CD4-positive, alpha-beta T cell treated with Interleukin-12 subunit alpha and Interleukin-12 subunit beta, for 1 hour (primary cell): ENCODE results near the gene RAPGEF6.
"Not testable (repeated sequence)": the region's sequence is repeated elsewhere in the genome, so short reads cannot be mapped to it uniquely, and the experiment has no call there.

Experiments
- DNase-seq: peaks from one replicate; pipeline ENCODE4 v3.0.0-alpha.2; 2020

RAPGEF6 gene

DNA sequence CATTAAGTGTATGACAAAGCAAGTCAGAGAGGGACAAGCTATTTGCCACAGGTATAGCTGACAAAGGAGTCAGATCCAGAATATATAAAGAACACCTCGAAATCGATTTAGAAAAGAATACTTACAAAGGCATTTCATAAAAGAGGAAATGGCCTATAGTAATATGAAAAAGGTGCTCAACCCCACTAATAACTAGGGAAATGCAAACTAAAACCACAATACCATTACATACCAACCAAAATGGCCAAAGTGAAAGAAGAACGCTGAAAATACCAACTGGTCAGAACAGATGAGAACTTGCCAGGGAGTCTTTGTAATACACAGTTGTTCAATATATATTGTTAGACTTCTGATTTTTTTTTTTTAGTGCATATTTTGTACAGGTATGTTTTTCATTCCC lies 218.3 kb downstream of the RAPGEF6 start:
- DNase-seq = no peak

DNA sequence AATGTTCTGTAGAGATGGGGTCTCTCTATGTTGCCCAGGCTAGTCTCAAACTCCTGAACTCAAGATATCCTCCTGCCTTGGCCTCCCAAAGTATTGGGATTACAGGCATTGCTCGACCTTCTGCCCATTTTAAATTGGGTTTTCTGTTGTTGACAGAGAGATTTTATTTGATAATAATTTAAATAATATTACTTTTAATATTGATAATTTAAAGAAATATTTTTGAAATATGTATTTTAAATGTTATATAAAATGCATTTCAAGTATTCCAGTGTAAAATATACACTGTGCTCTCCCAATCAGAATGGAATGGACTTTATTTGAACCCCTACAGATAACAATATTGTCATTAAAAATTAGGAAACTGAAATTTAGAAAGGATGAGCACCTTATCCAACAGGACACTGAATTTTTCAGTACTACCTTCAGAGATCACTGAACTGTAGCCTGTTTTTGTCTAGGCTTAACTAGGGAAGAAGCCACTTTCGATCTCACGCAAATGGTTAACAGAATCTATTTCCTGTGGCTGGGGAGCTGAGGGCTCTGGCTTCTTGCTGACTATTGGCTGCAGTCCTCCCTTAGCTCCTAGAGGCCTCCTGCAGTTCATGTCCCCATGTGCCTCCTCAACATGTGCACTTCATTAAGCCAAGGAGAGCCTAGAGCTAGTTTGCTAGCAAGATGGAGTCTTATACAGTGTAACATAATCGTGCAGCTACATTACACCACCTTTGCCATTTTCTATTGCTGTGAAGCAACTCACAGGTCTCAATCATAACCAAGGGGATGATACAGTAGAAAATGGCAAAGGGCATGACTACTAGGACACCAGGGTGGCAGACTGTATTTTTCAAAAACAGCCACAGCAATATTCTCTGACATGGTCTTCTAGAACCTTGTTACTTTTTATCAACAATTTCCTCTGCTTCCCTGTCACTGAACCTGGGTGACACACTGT lies 221.1 kb downstream of the RAPGEF6 start:
- DNase-seq = peak; percentile 49

DNA sequence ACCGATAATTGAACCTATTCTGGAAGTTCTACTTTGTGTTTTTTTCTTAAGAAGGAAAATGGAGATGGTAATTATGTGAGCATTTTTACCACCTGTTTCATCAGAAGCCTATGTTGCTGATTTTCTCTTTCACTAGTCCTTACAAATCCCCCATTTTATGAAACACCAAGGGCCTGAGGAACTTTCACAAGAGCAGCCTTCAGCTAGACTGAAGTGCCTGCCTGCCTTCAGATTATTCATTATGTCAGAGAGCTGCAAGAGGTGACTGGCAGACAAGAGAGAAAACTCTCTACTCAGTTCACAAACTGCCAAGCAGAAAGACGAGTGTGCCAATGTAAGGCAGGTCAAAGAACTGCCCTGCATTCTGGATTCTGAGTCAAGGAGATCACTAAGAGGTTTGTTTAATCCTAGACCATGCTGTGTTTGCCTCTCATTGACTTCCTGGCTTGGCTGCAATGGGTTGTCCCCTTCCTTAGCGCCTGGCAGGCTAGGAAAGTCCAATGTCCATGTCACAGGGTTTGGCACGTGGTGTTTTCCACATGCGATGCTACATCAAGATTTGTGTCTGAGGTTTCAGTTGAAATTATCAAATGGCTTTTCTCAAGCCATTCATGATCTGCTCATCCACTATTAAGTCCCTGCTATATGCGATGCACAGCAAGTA lies 227.9 kb downstream of the RAPGEF6 start:
- DNase-seq = no peak

DNA sequence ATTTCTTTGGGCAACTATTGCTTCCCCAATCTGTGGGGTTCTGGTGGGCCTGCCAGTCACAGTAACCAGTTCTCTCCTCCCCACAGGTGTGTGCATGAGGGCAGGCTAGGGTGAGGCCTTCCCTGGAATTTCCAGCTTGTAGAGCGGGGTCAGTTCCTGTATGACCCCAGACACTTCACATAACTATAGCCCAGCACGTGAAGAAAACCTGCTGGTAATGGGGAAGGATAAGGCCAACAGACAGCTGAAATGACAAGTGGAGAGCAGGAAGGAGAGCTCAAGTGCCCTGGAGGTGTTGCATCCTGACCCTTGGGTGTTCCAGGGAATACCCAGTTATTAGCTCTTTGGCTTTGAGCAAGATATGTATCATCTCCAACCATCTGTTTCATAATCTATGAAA lies 229.0 kb downstream of the RAPGEF6 start:
- DNase-seq = no peak

DNA sequence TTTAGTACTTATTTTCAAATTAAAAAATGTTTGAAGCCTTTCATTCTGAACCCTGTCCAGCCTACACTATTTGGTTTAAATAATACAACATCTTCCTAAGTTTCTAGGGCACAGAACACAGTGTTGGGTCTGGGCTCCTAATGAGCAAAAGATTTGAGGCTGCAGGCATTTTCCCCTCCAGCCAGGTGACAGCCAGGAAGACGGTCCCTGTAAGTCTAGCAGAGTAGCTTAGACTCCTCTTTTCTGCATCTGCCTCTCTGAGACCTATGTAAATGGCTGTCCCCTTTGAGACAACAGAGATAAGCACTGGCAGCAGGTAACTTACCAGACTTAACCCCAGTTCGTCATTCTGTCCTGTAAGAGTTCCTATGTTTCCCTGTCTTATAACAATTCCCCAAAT lies 229.4 kb downstream of the RAPGEF6 start:
- no peak for DNase-seq

DNA sequence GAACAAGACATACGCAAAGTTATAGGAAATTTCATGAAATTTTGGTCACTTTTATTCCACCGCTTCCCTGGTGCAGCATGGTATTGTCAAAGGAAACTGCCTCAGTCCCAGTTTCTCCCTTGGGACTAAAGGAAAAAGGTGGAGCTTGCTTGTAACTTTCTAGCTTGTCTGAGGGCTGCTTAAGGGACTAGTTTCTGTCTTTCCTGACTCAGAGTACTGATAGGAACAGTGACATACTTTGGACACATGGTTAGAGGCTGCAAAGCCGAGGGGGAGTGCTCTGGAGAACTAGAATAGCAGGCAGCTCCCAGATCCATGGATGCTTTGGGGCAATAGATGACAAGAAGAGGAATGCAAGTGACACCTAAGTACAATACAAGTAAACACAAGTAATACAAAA lies 234.4 kb downstream of the RAPGEF6 start:
- DNase-seq = no peak

DNA sequence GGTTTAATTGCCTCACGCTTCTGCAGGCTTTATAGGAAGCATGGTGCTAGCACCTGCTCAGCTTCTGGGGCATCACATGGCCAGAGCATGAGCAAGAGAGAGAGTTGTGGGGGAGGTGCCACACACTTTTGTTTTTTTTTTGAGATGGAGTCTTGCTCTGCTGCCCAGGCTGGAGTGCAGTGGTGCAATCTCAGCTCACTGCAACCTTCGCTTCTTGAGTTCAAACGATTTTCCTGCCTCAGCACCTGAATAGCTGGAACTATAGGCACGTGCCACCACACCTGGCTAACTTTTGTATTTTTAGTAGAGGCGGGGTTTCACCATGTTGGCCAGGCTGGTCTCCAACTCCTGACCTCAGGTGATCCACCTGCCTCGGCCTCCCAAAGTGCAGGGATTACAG lies 236.0 kb downstream of the RAPGEF6 start:
- not testable (repeated sequence) for DNase-seq

DNA sequence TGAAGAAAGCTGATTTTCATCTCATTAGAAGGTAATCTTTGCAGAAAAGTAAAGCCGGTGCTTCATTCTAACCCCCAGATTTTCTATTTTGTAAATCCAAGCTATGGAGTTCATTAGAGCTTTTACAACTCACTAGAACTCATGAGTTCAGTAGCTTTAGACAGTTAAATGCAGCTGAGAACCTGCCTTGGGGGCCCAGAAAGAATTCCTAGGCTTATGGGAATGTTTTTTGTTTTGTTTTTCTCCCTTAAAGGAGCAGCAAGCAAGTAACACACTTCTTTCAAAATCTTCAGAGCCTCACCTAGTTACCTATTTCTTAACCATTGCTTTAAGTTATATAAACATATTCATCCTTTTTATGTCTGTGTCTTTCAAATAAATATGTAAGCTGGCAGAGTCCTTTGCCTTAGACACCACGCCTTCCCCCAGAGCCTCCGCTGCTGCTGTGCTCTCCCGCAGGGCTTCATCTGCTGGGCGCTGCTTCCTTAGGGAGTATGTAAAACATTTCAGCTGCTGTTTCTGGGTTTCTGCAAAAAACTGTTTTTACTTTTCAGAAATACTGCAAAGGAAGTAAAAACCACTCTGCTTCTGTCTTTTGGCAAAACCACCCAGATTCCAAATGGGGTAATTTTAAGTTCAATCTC lies 238.3 kb downstream of the RAPGEF6 start:
- DNase-seq = no peak

DNA sequence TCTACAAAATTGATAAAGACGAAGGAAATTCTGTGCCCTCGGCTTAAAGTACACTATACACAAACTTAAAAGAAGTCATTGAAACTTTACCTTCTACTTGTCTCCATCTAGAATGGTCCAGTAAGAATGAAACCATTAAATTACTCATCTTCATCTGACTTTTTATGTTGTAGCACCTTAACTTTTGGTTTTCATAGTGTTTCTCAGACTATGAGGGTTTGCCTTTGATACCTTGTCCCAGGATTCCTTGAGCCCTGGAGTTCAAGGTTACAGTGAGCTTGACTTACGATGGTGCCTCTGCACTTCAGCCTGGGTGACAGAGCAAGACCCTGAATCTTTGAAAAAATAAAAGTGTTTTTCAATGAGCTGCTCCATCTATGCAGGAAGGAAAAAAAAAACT lies 239.0 kb downstream of the RAPGEF6 start:
- DNase-seq = no peak

DNA sequence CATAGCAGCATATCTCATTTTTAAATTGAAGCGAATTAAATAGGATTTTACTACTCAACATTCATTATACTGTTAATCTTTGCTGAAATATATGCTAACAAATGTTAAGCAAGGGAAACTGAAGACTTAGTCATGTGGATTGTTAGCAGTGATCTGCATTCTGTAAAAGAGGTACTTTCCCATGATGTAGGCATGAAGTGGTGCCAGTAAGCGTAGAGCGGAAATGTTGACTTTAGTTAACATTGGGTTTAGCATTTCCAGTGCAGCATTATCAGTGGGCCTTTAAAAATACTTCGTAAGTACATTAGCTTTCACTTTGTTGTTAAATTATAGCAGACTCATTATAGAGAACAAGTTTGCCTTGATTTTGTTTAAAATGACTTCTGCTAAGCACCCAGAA lies 240.9 kb downstream of the RAPGEF6 start:
- peak; percentile 86 for DNase-seq

DNA sequence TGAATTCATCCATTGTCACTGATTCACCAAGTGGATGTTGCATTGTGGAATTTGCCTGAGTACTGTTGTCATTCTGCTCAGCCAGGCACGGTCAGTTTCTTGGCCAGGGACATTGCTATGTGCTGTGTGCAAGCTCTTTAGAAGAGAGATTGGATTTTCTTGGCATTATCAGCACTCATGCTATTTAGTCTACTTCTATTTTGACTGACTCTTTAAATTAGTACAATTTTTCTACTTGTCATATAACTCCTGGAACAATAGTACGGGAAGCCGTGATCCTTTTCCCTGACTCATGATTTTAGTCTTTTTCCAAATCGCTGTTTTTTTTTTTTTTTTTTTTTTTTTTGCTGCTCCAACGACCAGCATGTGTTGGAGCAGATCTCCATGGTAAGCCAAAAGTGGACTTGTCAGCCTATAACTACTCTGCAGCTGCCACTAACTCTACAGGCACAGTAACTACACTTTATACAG lies 241.5 kb downstream of the RAPGEF6 start:
- no peak for DNase-seq

DNA sequence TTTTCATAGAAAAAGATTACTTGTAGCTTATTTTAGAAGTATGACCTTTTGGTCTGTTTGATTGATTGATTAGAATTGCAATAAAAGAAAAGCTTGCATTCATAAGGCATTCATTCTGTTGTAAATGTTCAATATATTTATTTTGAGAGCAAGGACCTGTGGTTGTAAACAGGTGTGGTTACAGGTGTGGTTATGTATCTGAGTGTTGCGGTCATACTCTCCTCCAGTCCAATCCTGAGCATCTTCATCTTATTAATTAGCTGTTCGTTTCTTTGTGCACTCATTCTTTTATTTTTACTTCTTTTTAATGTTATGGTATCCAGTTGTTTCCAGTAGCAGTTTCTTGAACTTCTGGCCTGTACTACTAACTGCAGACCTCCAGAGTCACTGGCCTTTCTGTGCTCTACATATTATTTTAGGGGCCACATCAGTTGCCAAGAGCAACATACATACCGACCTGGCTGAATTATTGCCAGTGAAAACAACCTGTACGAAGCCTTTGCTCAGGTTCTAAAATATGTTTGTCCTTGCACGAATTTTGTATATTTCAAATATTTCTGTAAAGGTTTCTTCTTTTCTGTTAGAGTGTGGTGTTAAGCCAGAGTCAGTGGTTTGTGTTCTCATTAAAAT lies 242.4 kb downstream of the RAPGEF6 start:
- peak; percentile 54 for DNase-seq

DNA sequence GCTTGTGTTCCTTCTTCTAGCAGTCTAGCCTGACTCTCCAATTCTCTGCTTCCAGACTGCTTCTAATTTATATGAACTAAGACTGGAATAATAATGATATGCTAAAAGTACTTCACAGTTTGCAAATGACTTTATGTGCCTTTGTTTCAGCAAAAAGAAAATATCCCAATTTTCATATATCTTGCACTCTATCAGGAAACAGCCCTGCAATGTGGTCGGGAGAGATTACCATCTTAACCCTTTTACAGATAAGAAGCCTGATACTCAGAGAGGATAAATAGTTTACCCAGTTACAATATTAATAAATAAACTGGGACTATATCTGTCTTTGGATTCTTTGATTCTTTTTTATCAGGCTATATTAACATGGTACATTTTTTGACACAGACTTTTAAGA lies 245.2 kb downstream of the RAPGEF6 start:
- no peak for DNase-seq

DNA sequence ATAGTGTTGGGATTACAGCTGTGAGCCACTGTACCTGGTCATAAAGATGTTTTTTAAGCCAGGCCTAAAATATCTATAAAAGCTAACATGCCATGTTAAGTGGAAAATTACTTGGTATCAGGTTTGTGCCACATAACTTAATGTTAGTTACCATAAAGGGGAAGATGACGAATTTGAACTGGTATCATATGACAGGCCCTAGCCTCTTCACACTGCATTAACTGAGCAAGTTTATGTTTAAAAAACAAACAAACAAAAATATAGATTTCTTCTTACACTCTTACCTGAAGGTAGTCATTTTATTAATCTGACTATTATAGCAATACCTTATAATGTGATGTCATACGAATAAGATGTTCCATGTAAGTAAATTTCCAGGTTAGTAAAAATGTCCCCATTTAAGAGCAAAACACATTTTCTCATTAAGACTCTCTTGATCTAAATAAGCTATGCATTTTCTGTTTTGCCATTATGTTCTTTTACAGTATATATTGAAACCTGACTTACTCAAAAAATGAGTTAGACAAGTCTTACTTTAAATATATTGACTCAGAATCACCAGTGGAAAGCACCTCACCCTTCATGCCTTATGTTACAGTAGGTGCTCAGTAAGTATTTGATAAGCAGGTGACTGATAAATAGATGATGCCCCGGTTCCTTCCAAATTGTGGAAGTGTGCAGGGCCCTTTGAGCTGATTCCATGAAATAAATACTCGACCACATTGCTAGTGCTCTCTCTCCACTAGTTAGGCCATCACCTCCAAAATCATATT lies 245.7 kb downstream of the RAPGEF6 start:
- DNase-seq = no peak

DNA sequence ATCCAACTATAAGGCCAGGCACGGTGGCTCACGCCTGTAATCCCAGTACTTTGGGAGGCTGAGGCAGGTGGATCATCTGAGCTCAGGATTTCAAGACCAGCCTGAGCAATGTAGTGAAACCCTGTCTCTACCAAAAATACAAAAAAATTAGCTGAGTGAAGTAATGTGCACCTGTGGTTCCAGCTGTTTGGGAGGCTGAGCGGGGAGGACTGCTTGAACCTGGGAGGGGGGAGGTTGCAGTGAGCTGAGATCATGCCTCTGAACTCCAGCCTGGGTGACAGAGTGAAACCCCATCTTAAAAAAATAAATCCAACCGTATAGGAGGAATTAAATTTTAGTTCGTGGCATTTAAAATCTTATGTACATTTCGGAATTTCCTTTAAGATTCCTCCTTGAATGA lies 247.8 kb downstream of the RAPGEF6 start:
- no peak for DNase-seq

DNA sequence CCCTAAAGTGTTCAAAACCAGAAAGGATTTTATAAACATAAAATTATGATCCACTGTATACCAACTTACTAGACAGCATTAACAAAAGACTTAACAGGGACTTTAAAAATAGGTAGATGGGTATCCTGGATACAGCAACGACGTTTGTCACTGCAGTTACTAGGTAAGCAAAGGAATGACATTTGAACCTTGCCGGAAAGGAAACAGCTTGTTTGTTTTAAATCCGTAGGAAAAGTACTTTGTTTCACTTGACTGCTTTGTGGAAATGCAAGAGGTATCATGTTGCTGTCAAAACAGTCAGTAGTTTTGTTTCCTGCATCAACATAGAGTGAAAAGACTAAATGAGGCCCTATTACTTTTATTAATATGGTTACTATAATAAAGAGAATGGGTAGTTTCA lies 248.2 kb downstream of the RAPGEF6 start:
- no peak for DNase-seq

DNA sequence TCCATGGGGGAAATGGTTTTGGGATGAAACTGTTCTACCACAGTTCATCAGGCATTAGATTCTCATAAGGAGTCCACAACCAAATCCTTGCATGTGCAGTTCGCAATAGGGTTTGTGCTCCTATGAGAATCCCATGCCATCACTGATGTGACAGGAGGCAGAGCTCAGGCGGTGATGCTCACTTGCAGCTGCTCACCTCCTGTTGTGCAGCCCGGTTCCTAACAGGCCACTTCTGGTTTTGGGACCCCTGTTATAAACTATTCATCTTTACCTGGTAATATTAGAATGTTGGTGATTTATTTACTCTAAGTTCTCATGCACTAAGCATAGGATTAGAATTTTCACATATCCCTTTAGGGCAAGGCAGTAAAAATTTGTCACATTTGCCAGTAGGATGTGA lies 248.9 kb downstream of the RAPGEF6 start:
- no peak for DNase-seq

DNA sequence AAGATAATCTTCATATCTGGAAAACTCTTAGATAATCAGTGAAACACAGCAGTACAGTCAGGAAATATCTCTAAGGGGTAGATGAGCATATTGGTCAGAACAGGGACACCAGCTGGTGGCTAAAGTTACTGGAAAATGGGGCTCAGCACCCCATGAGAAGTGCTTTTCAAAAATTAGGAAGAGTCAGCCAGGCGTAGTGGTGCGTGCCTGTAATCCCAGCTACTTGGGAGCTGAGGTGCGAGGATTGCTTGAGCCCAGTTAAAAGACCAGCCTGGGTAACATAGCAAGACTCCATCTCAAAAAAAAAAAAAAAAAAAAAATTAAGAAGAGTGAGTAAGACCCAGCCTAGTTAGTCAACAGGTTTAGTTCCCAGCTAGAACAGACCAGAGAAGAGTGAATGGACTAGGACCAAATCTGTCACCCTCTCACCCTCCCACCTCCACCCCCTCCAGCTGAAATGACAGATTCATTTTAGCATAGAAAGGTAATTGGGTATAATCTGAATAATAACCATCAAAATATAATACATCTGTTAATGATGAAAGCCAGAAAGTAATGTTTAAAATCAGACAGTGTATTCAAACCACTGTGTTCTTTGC lies 250.3 kb downstream of the RAPGEF6 start:
- DNase-seq = no peak

DNA sequence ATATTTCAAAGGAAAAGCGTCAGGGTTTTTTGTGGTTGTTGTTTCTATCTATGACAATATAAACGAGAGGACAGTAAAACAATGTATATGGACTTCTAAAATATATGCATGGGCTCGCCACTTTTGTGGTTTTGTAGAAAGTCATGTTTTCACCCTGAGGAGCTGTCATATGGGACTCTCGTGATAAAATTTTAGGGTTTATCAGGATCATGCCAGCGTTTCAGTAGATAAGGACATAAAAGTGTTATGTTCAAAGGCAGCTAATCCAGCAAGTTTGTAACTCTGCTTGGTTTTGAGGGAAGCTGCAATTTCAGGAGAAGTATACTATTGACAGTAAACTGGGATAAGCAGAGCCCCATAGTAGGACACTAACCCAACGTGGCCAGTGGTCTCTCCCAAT lies 250.9 kb downstream of the RAPGEF6 start:
- no peak for DNase-seq

DNA sequence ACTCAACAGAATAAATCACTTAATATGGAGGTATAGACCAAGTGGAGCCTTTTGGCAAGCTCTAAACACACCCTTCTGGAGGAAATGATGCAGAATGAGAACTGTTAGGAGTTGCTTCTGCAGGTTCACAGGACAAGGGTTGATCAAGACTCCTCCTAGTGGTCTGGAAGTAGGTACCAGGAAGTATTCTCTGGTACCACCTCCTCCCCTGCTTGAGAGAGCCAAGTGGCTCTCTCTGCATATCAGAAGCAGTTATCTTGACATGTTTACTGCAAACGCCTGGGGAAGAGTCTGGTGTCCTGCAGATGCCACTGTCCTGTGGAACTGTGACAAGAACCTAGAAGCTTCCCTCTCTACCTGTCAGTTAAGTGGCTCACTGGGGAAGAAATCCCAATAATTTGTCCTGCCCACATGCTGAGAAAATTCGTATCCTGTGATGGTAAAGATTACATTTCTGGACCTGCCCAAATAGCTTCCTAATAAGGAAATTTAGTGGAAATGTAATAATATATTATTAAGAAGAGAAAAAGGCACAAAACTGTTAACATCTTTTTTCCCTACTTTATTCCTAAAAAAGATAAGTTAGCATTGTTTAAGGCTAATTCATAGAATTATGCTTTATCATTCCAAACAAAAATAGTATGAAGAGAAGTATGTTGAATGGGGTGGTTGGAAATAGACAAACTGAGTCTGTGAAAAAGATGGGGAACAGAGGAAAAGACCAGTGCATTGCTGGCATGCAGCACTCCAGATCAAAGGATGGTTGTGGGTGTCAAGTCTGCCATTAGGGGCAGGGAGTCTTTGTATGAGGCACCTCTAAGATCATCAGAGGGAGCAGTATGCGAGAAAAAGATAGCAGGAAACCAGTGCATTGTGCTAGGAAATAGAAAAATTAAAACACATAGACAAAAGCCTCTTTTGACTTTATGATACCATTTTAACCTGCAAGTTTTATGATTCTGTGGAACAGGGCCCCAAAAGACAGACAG lies 252.3 kb downstream of the RAPGEF6 start:
- peak; percentile 90 for DNase-seq

DNA sequence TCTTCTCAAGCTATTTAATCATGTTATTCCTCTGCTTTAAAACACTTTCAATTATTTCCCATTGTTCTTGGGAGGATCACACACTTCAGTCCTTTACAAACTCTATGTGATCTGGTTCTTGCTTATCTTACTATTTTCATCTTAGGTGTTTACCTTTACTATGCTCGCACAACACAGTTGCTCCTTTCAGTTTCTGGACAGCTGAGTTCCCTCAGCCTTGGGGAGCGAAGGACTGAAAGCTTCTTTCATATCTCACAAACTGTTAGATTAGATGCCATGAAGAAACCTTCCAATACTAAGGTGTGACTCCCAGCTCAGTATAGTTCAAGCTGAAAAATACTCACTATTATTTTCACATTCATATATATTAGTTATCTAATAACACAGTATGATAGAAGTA lies 253.3 kb downstream of the RAPGEF6 start:
- peak; percentile 40 for DNase-seq
